Neutrophil (primary cell): Measurements from ENCODE around the gene MDFIC2.
"Not testable (repeated sequence)": the region's sequence is repeated elsewhere in the genome, so short reads cannot be mapped to it uniquely, and the experiment has no call there.

ENCODE experiments used
- H3K27ac ChIP-seq: fragments of 200-600 bp; sonication (generic); 2 replicates; pipeline ENCODE4 v1.5.1; 2016; ENCODE audit warnings: mild to moderate bottlenecking, moderate library complexity
- H3K27me3 ChIP-seq: fragments of 200-600 bp; sonication (generic); 2 replicates; pipeline ENCODE4 v1.6.0; 2016; ENCODE audit warnings: mild to moderate bottlenecking
- H3K36me3 ChIP-seq: fragments of 200-600 bp; sonication (generic); 2 replicates; pipeline ENCODE4 v1.5.1; 2017
- H3K4me1 ChIP-seq, 2 experiments: fragments of 200-600 bp in 1 of 2; sonication (generic) in 1 of 2; 1 replicate in 1 of 2; 2 replicates in 1 of 2; pipeline versions ENCODE4 v1.5.1 to v1.6.1; 2013 to 2016; ENCODE audit warnings: low read depth in 1 of 2, low read length in 1 of 2, mild to moderate bottlenecking in 1 of 2, moderate library complexity in 1 of 2; ENCODE audit not compliant: control insufficient read depth in 1 of 2, insufficient read depth in 1 of 2
- H3K4me3 ChIP-seq, 2 experiments: fragments of 200-600 bp in 1 of 2; sonication (generic) in 1 of 2; 1 replicate in 1 of 2; 2 replicates in 1 of 2; pipeline ENCODE4 v1.5.1; 2013 to 2016; ENCODE audit warnings: low read depth in 1 of 2, low read length in 1 of 2, mild to moderate bottlenecking in 1 of 2, moderate library complexity in 1 of 2
- H3K9me3 ChIP-seq: fragments of 200-600 bp; sonication (generic); 2 replicates; pipeline ENCODE4 v1.5.1; 2016
- TF ChIP-seq, protein P1 (sequence below): fragments of 200-600 bp; sonication (generic); IDR thresholded peaks from 2 replicates; pipeline ENCODE4 v1.5.1; 2016; ENCODE audit warnings: antibody characterized with exemption

Gene MDFIC2

DNA sequence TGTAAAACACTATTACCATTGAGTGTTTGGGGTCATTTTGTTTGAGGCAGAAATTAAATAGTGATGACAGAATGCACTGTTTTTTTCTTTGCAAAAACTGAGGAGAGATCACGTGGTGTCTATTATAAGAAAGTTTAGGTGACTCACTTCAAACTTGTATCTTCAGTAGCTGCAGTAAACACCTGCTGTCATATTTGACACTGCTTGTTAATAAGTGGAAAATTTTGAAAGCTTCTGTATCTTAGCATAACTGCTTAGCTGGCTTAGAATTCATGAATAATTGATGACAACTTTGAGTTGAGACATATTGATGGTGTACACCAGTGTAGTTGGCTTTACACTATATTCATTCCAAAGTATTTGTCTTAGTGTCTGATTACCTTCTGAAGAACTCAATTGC is 29.7 kb upstream of the MDFIC2 start:
- H3K4me3 ChIP-seq = no peak overlapping the region
- H3K4me1 ChIP-seq = no peaks in the 10 kb centered on the region
- no peaks in the 10 kb centered on the region for H3K27me3 ChIP-seq
- no peaks in the 10 kb centered on the region for H3K36me3 ChIP-seq
- no peak overlapping the region for H3K27ac ChIP-seq
- H3K9me3 ChIP-seq = no peaks in the 10 kb centered on the region
- TF ChIP-seq, protein P1, sequence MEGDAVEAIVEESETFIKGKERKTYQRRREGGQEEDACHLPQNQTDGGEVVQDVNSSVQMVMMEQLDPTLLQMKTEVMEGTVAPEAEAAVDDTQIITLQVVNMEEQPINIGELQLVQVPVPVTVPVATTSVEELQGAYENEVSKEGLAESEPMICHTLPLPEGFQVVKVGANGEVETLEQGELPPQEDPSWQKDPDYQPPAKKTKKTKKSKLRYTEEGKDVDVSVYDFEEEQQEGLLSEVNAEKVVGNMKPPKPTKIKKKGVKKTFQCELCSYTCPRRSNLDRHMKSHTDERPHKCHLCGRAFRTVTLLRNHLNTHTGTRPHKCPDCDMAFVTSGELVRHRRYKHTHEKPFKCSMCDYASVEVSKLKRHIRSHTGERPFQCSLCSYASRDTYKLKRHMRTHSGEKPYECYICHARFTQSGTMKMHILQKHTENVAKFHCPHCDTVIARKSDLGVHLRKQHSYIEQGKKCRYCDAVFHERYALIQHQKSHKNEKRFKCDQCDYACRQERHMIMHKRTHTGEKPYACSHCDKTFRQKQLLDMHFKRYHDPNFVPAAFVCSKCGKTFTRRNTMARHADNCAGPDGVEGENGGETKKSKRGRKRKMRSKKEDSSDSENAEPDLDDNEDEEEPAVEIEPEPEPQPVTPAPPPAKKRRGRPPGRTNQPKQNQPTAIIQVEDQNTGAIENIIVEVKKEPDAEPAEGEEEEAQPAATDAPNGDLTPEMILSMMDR = no peak

DNA sequence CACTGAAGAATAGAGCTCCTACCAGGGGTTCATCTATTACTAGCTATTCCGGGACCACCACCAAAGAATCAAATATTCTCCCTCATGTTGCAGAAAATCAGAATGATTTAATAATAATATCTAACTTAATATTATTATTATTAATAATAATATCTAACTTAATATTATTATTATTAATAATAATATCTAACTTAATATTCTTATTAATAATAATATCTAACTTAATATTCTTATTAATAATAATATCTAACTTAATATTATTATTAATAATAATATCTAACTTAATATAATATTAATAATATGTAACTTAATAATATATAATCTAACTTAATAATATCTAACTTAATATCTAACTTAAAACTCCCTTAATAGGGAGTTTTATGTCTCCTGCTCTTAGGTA is 24.4 kb upstream of the MDFIC2 start:
- H3K4me1 ChIP-seq, H3K27me3 ChIP-seq, H3K4me3 ChIP-seq, H3K27ac ChIP-seq, H3K9me3 ChIP-seq, H3K36me3 ChIP-seq: not testable (repeated sequence)

DNA sequence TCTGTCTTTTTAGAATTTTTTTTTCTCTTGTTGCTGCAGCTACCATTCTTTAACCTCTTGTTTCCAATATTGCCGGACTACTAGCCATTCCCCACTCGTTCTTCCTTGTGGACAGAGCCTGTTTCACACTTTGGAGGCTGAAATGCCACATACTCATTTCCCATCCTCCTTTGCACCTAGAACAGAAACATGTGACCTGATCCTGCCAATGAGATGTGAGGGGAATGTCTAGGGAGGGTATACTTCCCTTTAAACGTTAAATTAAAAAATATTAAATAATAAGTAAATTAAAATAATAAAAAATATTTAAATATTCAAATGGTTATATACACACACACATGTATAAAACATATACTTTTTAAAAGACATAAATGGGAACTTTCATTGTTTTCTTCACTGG is 20.6 kb upstream of the MDFIC2 start:
- H3K4me1 ChIP-seq = no peaks in the 10 kb centered on the region
- H3K9me3 ChIP-seq = no peaks in the 10 kb centered on the region
- H3K27ac ChIP-seq = no peak overlapping the region
- H3K36me3 ChIP-seq = no peaks in the 10 kb centered on the region
- no peak overlapping the region for H3K4me3 ChIP-seq
- H3K27me3 ChIP-seq = no peaks in the 10 kb centered on the region
- TF ChIP-seq, protein P1 = no peak

DNA sequence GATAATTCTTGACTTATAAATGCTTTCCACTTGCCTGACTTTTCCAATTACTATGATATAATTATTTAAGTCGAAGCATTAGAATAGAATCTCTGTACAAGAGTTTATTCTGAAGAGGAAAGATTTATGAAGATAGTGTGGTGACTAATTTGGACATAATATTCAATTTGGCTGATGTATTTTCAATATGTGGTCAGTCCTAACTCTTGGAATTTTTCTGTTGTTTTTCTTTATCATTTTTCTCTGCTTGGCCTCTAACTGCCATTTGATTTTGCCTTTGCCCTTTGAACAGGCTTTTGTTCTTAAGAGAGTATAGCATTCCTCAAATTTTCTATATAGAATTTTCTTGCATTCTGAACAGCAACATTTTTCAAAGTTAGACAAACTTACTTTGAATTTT is 2.6 kb upstream of the MDFIC2 start:
- Histone ChIP-seq H3K4me3 (no peak overlapping the region), H3K27me3 (no peaks in the 10 kb centered on the region), H3K36me3 (no peaks in the 10 kb centered on the region), H3K27ac (no peak overlapping the region), H3K9me3 (no peaks in the 10 kb centered on the region), H3K4me1 (no peaks in the 10 kb centered on the region)
- TF ChIP-seq, protein P1 = no peak

DNA sequence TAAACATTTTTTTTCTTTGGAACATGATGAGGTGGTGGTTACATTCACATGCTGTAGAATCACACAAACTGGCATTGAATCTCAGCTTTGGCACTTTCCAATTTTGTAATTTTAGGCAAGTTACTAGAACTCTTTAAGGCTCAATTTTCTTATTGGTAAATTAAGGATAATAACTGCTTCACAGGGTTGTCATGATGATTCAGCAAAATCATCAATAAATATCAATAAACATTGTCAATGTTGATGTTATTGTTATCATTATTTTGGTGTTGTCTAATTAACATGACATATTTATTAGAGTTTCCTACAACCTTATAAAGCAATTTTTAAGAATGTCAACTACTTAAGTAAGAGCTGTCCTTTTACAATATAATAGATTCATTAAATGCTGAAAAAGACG is 1.6 kb downstream of the MDFIC2 start:
- TF ChIP-seq, protein P1 = no peak
- H3K27me3 ChIP-seq = no peaks in the 10 kb centered on the region
- H3K36me3 ChIP-seq = no peaks in the 10 kb centered on the region
- no peak overlapping the region for H3K4me3 ChIP-seq
- no peaks in the 10 kb centered on the region for H3K4me1 ChIP-seq
- no peaks in the 10 kb centered on the region for H3K9me3 ChIP-seq
- H3K27ac ChIP-seq = no peak overlapping the region

DNA sequence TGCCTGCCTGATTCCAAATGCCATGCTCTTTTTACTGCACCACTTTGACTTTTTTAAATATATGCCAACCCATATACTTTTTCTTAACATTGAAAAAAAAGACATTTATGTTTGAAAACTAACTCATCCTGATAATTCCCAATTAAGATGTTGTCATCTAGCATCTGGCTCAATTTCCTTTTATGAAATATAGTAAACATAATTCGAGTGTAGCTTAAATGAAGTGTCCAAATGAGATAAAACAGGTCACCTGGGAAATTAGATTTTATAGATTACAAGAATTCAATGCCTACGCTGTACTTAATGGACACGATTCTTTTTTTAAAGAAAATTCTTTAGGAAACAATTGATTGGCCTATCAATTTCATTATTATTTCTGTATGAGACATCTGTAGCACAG is 2.8 kb downstream of the MDFIC2 start:
- Histone ChIP-seq H3K9me3 (no peaks in the 10 kb centered on the region), H3K27me3 (no peaks in the 10 kb centered on the region), H3K4me1 (no peaks in the 10 kb centered on the region), H3K27ac (no peak overlapping the region), H3K36me3 (no peaks in the 10 kb centered on the region), H3K4me3 (no peak overlapping the region)
- TF ChIP-seq, protein P1 = no peak
